ENCODE measurements around the gene SCYGR3.
A peak's percentile ranks its signal among the peaks of the same experiment; 100 is the strongest.

The SCYGR3 gene, protein sequence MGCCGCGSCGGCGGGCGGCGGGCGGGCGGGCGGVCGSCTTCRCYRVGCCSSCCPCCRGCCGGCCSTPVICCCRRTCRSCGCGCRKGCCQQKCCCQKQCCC

DNA sequence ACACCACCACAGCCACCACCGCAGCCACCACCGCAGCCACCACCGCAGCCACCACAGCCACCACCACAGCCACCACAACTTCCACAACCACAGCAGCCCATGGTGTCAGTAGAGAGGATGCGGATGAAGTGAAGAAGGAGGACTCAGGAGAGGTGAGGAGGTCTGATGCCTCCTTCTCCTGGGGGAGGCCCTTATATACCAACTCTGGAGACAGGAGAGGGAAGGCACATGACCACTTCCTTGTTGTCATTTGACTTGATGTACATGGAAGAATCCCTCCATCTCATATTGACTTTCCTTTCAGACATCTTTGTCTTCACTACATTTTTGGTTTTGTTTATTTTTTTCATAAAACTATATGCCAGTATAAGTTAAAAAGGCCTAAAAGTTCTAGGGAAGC, at the start of gene SCYGR3:
Gene SCYGR3, minus strand, starts transcription at position 101 of the 400 bp plus-strand sequence. Its CDS starts 0 bp downstream, at position 101.
- DNase-seq, result no peak

DNA sequence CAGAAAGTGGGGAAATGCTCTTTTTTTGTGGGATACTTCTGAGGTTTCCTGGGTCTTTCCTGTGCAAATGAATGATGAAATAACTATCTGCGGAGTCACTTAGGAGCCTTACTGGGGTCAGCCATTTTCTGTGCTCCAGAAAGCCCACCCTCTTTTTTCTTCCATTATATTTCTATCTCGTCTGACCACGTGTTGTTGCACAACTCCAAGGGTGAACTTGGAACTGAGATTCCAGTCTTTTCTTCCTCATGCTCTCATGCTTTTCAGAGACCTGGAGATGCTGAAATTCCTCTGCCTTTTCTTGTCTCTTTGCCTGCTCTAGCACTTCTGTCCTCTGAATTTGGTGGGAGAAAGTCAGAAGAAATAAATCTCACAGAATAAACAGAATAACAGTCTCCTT, 47.2 kb upstream of the SCYGR3 start:
- DNase-seq, result no peak

DNA sequence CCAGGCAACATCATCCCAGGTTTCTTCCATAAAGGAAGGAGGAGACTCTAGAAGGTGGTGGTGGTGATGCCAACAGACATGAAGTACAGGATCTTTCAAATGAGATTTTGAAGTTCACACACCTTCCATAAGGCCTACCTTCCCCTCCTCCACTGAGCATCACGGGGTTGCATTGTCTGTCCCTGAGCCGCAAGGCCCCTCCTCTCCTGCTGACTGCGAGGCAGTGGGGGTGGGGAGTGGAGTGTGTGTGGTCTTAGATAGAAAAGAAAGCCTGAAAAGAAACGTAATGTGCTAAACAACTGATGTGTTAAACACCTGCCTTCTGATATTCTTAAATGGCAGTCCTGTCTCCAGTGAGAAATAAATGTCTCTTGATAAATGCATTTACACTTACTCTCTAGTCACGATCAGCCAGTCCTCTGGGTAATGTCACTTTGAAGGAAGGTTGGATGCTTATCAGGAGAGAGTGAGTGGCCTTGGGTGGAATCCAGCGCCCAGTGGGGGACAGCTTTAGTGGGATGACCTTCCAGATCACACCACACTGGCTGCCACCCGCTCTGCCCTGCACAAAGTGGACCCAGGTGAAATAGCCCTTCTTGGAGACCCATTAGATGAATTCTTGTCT, 46.5 kb upstream of the SCYGR3 start:
- DNase-seq, result no peak

DNA sequence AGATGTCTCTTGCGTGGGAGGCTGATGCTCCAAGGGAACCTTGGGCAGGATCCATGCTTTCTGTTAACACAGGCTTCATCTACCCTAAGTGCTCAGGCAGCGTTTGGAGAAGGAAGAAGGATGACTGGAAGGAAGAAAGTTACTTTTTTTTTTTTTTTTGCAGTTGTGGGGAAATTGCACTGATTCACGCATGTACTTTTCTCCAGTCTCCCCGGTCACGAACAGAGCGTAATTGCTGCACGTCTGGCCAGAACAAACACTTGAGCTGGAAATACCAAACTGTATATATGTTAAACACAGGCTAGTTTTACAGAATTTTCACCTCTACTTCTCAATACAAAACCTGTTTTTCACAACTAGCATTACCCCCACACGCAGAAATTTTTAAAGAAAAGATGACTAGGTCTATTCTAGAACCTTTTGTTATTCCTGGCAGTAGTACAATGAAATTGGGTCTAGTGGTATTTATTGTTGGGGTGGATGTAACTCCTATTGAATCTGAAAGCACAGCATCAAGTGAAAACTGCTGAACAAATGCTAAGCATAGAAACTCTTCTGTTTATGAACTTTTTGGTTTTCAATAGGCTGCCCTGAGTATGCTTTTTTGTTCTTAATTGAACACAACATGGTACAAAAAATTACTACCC, 42.7 kb upstream of the SCYGR3 start:
- DNase-seq, result no peak

DNA sequence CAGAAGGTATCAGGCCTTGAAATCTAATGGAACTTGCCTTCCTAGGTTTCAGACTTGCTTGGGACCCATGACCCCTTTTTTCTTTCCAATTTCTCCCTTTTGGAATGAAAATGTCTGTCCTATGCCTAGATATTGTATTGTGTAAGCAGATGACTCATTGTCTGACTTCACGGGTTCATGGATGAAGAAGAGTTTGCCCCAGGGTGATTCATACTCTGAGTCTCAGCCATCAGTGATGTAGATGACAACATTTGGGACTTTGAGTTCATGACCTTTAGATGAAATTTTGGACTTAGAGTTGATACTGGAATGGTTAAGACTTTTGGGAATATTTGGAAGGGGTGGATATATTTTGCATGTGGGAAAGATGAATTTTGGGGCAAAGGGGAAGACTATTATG, 40.8 kb upstream of the SCYGR3 start:
- DNase-seq, result peak; percentile 80

DNA sequence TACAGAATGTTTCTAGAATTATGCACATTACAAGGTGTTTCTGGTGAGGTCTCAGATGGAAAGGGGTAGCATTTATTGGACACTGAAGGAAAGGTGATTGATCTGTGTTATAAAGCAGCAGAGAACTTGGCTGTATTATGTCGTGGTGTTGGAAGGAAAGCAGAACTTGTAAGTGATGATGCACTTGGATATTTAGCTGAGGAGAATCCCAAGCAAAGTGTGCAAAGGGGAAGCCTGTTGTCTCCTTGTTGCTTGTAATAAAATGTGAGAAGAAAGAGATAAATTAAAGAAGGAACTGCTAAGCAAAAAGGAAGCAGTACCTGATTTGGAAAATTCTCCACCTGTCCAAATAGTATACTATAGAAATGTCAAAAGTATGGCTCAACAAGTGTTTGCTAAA, 39.8 kb upstream of the SCYGR3 start:
- no peak for DNase-seq

DNA sequence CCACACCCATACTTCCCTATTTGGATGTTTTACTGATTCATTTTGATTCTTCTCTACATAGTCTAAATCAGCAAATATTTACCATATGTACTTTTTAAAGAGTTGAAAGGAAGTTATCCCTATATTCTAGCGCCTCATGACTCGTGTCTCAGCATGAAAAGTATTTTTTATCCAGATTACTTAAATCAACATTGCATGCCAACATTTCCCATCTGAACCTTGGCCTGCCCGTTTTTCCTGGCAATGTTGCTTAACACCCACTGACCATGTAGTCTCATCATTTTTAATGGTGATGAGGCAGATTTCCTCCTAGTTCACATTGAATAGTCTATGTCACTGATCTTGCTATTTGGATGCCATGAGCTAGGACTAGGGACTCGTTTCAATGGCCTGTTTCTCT, 38.8 kb upstream of the SCYGR3 start:
- peak; percentile 48 for DNase-seq

DNA sequence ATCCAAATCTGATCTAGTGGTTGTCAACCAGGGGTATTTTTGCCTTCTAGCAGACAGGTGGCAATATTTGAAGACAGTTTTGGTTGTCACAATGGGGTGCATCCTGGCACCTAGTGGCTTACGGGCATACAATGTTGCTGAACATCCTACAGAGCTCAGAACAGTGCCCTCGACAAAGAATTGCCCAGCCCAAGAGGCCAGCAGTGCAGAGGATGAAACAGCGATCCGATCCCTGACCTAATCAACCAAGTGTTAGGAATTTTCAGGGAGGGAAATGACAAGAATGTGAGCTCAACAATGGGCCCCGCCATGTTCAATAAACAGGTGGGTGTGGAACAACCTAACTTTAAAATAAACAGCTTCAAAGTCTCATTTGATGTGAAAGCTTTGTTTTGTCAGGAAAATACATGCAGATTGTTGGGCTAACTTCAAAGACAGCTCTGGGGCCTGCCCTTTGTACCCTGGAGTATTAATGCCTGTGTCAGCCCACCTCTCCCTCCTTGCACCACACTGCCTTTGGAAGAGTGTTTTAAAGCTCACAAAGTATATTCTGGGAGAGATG, 29.4 kb upstream of the SCYGR3 start:
- DNase-seq, result no peak

DNA sequence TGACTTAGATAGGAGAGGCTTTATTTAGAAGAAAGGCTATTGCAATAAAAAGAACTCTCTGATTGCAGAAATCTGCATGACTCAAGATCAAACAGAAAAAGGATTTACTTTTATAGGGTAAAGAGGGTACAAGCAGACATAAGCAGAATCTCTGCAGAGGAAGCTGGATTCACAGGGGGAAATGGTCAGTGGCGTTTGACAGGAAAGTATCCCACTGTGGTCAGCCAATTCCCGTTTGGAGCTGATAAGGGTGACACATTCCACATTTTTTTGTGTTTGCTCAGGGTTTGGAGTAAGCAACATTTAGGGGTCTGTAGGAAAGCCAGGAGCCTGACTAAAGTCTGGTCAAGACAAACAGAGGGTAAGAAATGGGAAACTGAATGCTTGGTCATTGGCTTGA, 28.0 kb upstream of the SCYGR3 start:
- no peak for DNase-seq

DNA sequence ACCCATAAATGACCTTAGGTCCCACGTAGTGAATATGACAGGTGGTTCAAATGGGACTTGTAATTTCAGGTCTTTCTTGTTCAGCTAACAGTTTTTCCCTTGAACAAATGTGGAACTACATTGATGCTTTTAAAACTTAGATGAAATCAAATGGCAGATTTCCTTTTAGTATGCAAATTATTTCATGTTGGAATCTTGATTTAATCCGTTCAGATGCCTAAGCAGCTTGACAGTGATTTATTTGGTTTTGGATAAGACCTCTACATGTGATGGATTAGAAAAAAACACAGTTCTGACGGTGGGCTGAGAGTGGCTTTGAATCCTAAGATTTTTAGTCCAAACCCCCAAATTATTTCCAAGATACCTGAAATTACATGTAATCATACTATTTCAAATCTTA, 19.6 kb upstream of the SCYGR3 start:
- no peak for DNase-seq

DNA sequence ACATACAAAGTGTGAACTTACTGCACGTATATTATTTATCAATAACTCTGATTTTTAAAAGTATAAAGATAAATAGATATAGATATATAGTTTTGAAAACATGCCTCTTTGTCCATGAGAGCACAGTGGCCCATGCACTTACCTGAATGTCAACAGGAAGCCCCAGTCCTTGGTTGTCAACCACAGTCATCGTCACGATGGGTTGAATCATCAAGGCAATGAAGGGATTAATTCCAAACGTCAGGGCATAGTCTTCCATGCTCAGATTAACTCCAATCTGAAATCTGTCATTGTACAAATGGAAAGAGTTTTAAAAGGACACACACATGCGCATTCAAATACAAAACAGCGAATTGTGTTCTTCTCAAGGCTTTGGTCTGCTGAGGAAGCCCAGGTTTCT, 18.2 kb upstream of the SCYGR3 start:
- no peak for DNase-seq

DNA sequence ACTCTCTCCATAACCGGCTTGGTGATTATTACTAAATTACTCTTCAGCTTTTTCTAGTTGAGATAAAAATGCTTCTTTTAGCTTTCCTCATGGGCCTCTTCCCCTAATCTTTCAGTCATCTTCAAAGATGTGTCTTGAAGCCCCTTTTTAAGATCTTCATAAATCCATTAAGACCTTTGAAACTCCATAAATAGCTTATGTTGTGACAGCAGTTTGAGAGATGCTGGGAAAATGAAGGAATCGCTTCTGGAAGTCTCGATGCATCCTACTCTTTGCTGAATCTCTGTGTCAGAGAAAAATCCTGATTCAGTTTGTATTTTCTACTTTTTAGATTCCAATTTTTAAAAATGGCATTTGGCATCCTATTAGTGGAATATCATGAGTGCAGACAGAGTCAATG, 15.7 kb upstream of the SCYGR3 start:
- DNase-seq, result no peak

DNA sequence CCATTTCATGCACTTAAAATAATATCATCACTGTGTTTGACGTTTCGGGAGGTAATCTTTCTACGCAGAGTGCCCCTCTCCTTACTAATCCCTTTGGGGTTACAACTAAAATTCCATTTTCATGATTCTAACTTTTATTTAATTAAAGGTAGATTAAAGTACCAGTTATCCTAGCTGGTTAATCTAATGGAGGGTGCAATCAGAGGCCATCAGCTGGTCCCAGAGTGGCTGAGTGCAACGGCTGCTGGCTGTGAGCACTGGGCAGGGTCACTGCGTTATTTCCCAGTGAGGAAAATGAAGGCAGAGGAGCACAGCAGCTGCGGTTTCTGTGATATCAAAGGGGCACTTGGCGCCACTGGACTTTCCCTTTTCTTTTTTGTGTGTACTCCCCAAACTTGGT, 14.8 kb upstream of the SCYGR3 start:
- no peak for DNase-seq

DNA sequence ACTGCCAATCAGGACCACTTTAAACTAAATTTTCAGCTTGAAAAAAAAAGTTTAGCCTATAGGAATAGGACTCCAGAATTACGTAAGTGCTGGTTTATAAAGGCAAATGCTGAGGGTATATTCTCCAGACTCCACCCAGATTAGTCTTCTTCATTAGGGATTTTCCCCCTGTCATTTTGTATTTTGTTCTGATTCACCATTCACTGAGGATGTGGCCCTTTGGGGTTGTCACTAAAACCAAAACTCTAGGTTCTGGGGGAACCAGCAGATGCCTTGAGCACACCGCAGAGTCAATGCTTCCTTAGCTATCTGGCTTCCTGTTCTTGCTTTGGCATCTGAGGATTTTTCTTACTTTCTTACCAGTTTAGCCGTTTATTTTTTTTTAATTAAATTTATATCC, 13.1 kb upstream of the SCYGR3 start:
- DNase-seq, result no peak

DNA sequence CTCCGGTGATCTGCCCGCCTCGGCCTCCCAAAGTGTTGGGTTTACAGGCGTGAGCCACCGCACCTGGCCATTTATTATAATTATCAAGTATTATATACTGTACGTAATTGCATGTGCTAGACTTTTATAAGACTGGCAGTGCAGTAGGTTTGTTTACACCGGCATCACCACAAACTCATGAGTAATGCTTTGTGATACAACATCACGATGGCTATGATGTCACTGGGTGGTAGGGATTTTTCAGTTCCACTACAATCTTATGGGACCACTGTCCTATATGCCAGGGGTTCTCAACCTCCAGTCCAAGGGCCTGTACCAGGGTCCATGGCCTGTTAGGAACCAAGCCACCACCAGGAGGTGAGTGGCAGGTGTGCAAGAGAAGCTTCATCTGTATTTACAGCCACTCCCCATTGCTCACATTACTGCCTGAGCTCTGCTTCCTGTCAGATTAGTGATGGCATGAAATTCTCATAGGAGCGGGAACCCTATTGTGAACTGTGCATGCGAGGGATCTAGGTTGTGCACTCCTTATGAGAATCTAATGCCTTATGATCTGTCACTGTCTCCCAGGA, 12.0 kb upstream of the SCYGR3 start:
- DNase-seq, result no peak

DNA sequence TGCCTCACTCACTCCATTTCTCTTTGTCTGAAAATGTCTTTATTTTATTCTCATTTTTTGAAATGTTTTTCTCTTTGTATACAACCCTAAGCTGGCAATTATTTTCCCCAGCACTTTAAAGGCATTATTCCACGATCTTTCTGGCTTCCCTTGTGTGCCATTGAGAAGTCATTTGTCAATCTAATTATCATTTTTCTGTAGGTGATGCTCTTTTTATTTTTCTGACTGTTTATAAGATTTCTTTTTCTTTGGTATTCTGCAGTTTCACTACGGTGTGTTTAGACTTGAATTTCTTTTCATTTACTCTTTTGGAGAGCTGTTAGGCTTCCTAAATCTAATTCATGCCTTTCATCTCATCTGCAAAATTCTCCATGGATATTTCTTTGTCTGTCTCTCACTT, 10.8 kb upstream of the SCYGR3 start:
- DNase-seq, result no peak

DNA sequence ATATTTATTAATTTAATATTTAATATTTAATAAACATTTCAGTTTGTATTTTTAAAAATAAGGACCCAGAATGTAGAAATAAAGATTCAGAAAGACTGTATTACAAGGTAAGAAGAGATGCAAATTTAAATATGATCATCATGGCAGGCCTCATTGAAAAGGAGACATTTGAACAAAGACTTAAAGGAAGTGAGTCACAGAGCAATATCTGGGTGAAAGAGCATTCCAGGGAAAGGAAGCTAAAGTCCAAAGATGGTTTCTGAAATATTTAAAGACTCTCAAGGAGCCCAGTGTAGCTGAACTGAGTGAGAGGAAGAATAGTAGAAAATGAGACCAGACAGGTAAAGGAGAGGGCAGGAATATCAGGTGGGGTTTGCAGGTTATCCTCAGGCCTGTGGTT, 8.6 kb upstream of the SCYGR3 start:
- DNase-seq, result peak; percentile 51

DNA sequence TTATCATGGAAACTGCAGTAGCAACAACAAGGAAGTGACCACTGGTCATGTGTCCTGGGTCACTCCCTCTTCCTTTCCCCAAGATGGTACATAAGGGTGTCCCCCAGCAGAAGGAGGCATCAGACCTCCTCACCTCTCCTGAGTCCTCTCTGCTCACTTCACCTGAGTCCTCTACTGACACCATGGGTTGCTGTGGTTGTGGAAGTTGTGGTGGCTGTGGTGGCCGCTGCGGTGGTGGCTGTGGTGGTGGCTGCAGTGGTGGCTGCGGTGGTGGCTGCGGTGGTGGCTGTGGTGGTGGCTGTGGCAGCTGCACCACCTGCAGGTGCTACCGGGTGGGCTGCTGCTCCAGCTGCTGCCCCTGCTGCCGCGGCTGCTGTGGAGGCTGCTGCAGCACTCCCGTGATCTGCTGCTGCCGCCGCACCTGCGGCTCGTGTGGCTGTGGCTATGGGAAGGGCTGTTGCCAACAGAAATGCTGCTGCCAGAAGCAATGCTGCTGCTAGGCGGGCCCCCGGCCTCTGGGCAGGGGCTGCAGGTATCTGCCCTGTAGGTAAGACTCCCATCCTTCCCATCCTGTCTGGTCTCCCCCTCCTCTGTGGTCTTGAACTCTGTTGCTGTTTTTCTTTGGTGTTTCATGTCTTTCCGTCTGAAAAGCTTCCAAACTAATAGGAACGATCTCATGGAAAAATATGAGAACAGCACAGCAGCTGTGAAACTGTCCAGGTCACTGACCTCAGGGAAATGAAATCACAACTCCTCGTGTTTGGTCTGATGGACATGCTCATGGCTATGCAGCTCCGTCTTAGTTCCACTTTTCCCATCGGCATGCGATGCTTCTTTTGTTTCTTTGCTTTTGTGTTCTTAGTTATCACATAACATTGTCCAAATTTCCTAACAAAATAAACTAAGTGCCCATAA, 2.9 kb upstream of the SCYGR3 start, which contains the start of gene SCYGR4:
Gene SCYGR4, plus strand, starts transcription at position 183 of the 915 bp plus-strand sequence. Its CDS starts 0 bp downstream, at position 183.
- DNase-seq, result no peak

DNA sequence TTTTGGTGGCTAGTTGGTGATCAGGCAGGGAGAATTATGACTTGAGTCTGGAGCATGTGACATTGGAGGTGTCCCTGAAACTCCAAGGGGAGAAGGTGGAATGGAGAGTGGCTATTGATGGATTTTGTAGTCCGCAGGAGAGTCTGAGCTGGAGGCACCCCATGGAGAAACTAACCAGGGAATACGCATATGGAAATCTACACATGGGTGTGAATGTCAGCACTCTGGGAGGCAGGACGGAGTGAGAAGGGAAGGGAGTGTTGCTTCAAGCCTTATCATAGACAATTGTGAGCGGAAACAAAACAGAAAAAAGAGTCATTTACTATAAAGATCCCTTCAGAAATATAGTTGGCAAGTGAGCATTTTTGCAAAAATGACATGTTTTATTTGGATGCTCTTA, 2.0 kb upstream of the SCYGR3 start:
- DNase-seq, result no peak

DNA sequence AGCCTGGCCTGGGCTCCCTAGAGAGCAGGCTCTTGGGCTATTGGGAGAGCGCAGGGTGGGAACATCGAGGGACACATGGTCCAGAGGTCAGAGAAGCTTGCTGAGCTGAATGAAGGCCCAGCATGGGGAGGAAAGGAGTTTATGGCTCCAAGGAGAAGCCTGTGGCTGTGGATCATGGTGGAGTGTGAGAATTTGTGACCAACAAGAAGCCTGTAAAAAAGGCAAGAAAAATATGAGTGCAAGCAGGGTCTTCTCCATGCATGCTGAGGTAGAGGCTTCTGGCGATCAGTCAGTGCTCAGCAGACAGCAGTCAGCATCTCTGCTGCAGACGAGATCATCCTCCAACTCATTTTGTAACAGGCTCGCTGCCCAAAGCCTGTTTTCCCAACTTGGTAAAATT, 1.3 kb upstream of the SCYGR3 start:
- no peak for DNase-seq

DNA sequence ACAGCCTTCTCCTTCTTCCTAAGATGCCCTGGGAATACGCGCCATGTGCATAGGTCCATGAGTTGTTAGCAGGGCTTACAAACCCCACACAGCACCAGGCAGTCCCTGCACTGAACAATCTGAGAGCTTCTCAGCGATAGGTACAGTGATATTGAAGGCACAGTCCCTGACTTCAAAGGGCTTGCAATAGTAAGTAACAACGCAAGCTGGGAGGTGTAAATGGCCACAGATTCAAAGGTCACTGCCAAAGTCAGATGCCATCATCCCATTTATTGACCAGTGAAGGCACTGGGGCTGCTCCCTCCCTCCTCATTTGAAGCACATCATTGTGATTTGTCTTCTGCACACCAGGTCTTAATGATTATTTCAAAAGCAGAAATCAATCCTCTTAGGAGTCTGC, 541 bp upstream of the SCYGR3 start:
- no peak for DNase-seq

DNA sequence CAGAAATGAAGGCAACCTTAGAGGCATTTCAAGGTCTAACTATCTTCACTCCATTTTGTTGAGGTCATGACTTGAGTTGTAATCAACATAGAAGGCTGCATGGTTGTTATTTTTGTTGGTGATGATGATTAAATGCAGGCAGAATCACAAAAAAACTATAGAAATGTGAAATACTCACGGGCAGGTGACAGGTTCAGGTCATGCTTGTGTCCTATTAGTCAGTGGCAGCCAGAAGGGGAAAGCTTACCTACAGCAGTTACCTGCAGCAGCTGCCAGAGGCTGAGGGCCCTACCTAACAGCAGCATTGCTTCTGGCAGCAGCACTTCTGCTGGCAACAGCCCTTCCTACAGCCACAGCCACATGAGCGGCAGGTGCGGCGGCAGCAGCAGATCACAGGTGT, 394 bp downstream of the SCYGR3 start:
- no peak for DNase-seq

DNA sequence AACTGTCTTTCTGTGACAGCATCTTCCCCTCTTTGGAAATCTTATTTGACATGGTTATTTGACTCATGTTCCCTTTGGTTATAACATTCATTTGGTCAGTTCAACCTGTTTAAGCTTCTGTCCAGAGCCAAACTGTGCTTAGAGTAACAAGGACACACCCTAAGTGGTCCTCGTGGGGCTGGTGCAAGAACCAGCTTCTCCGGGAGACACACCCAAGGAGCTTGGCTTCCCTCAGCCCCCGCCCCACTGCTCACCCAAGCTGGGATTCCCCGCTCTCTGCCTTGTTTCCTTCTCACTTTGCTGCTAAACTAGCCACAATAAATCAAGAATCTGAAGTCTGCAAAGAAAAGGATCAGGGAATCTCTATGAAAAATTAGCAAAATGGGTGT, 1.4 kb downstream of the SCYGR3 start:
- DNase-seq, result no peak
